GM18520 (cell line): ENCODE data around the gene RNASE2.
"Not testable (repeated sequence)": the region's sequence is repeated elsewhere in the genome, so short reads cannot be mapped to it uniquely, and the experiment has no call there.

Source experiments
- ATAC-seq: cut with Tn5 transposase; IDR thresholded peaks from one replicate; pipeline ENCODE4 v1.9.1; 2021; ENCODE audit not compliant: unreplicated experiment

RNASE2 gene

GRCh38 chr14:20954736-20955537 is at the start of gene RNASE2:
TSS of gene RNASE2 (plus strand) at chr14:20955487. CDS start at chr14:20955772, 285 bp downstream.
- not testable (repeated sequence) for ATAC-seq

GRCh38 chr14:20905676-20906075 is 49.6 kb upstream of the RNASE2 start:
- no peak for ATAC-seq

- no peak for ATAC-seq
These were observed 48.1 kb upstream of the RNASE2 start for GRCh38 chr14:20907214-20907613.

- not testable (repeated sequence) for ATAC-seq
These were observed 44.5 kb upstream of the RNASE2 start for GRCh38 chr14:20910822-20911221.

GRCh38 chr14:20919038-20919756 is 36.1 kb upstream of the RNASE2 start:
- ATAC-seq: not testable (repeated sequence)

- ATAC-seq: not testable (repeated sequence)
These were observed 31.5 kb upstream of the RNASE2 start for GRCh38 chr14:20923766-20924297.

- no peak for ATAC-seq
These were observed 21.0 kb upstream of the RNASE2 start for GRCh38 chr14:20934148-20934762.

- ATAC-seq: no peak
These were observed 19.8 kb upstream of the RNASE2 start for GRCh38 chr14:20935303-20935984.

GRCh38 chr14:20945146-20945545 is 10.1 kb upstream of the RNASE2 start:
- ATAC-seq: not testable (repeated sequence)

- ATAC-seq: not testable (repeated sequence)
These were observed 8.6 kb upstream of the RNASE2 start for GRCh38 chr14:20946707-20947106.

GRCh38 chr14:20955538-20955873 is 219 bp downstream of the RNASE2 start:
- ATAC-seq: not testable (repeated sequence)

- no peak for ATAC-seq
These were observed 1.2 kb downstream of the RNASE2 start for GRCh38 chr14:20956376-20956976.

GRCh38 chr14:20958946-20959345 is 3.7 kb downstream of the RNASE2 start:
- not testable (repeated sequence) for ATAC-seq

- ATAC-seq: no peak
These were observed 14.0 kb downstream of the RNASE2 start for GRCh38 chr14:20969336-20969735.

GRCh38 chr14:20970647-20970982 is 15.3 kb downstream of the RNASE2 start:
- ATAC-seq: no peak

- ATAC-seq: peak; percentile 66
These were observed 15.9 kb downstream of the RNASE2 start for GRCh38 chr14:20970983-20971704.

GRCh38 chr14:20971705-20972021 is 16.4 kb downstream of the RNASE2 start:
- peak; percentile 10 for ATAC-seq

GRCh38 chr14:20973501-20973900 is 18.2 kb downstream of the RNASE2 start:
- ATAC-seq: no peak

GRCh38 chr14:20976291-20976690 is 21.0 kb downstream of the RNASE2 start:
- ATAC-seq: no peak

GRCh38 chr14:20978687-20979086 is 23.4 kb downstream of the RNASE2 start:
- no peak for ATAC-seq
